ENCODE data around the gene EBF3. TPM values are rescaled to one million over a fixed set of nuclear protein-coding genes. Genes with fewer than 3 reads are reported as not detected.
A peak's percentile ranks its signal among the peaks of the same experiment; 100 is the strongest.

Gene EBF3
- total RNA-seq, 1 donor from 2014 or later: 0.15 TPM

GRCh38 chr10:129908406-129908805 lies 55.7 kb downstream of the EBF3 start:
- Mint-ChIP-seq H3K4me1 (peaks cover 30% of the 10 kb centered on the region), H3K36me3 (no peaks in the 10 kb centered on the region), H3K4me3 (no peak overlapping the region), H3K9me3 (no peaks in the 10 kb centered on the region), H3K27me3 (ENCODE audit: insufficient read depth, low read depth) (peaks cover 2% of the 10 kb centered on the region), H3K27ac (peak overlapping the region; percentile 76)
- no peaks in the 10 kb centered on the region for H3K79me2 ChIP-seq (ENCODE audit: low read depth)
- H3K9me3 ChIP-seq (ENCODE audit: low read depth): no peaks in the 10 kb centered on the region
- H3K27ac ChIP-seq: no peak overlapping the region
- H3K4me1 ChIP-seq: peaks cover 14% of the 10 kb centered on the region
- H3K27me3 ChIP-seq: no peaks in the 10 kb centered on the region
- H4K20me1 ChIP-seq (ENCODE audit: low read depth): no peaks in the 10 kb centered on the region
- no peak overlapping the region for H3K4me2 ChIP-seq
- H2AFZ ChIP-seq (replicated peaks): no peak overlapping the region
- H3F3A ChIP-seq (ENCODE audit: low read depth): no peaks in the 10 kb centered on the region
- no peak overlapping the region for H3K9ac ChIP-seq
- DNase-seq (ENCODE audit: low spot score): no peak
- no peaks in the 10 kb centered on the region for H3K36me3 ChIP-seq
- no peak overlapping the region for H3K4me3 ChIP-seq
- TF ChIP-seq EZH2 (IDR thresholded peaks at IDR 0.05): no peak
- TF ChIP-seq CTCF (IDR thresholded peaks at IDR 0.05): no peak
- TF ChIP-seq EZH2phosphoT487 (IDR thresholded peaks at IDR 0.05): no peak

- no peak overlapping the region for H3K4me2 ChIP-seq
- H3K4me3 ChIP-seq: no peak overlapping the region
- H2AFZ ChIP-seq (replicated peaks): no peak overlapping the region
- H3K36me3 Mint-ChIP-seq: no peaks in the 10 kb centered on the region
- H3K27ac ChIP-seq: no peak overlapping the region
- TF ChIP-seq EZH2 (IDR thresholded peaks at IDR 0.05) (no peak), EZH2phosphoT487 (IDR thresholded peaks at IDR 0.05) (no peak), CTCF (IDR thresholded peaks at IDR 0.05) (no peak)
- H3K36me3 ChIP-seq: no peaks in the 10 kb centered on the region
- no peak overlapping the region for H3K27ac Mint-ChIP-seq
- H3K9me3 Mint-ChIP-seq: no peaks in the 10 kb centered on the region
- H3K27me3 ChIP-seq: no peaks in the 10 kb centered on the region
- no peak overlapping the region for H3K4me3 Mint-ChIP-seq
- no peak for DNase-seq (ENCODE audit: low spot score)
- no peaks in the 10 kb centered on the region for H4K20me1 ChIP-seq (ENCODE audit: low read depth)
- H3K9ac ChIP-seq: no peak overlapping the region
- peaks cover 22% of the 10 kb centered on the region for H3K4me1 Mint-ChIP-seq
- H3F3A ChIP-seq (ENCODE audit: low read depth): no peaks in the 10 kb centered on the region
- H3K4me1 ChIP-seq: peaks cover 10% of the 10 kb centered on the region
- H3K9me3 ChIP-seq (ENCODE audit: low read depth): no peaks in the 10 kb centered on the region
- H3K79me2 ChIP-seq (ENCODE audit: low read depth): no peaks in the 10 kb centered on the region
- H3K27me3 Mint-ChIP-seq (ENCODE audit: insufficient read depth, low read depth): peaks cover 5% of the 10 kb centered on the region
These were observed 58.5 kb downstream of the EBF3 start for GRCh38 chr10:129905553-129905952.

- no peak overlapping the region for H3K4me3 ChIP-seq
- H3K9ac ChIP-seq: no peak overlapping the region
- Mint-ChIP-seq H3K9me3 (no peaks in the 10 kb centered on the region), H3K27me3 (ENCODE audit: insufficient read depth, low read depth) (peaks cover 5% of the 10 kb centered on the region), H3K27ac (no peak overlapping the region), H3K36me3 (no peaks in the 10 kb centered on the region), H3K4me1 (peaks cover 22% of the 10 kb centered on the region), H3K4me3 (peak overlapping the region; percentile 4)
- H3K79me2 ChIP-seq (ENCODE audit: low read depth): no peaks in the 10 kb centered on the region
- H3K27ac ChIP-seq: no peak overlapping the region
- peaks cover 3% of the 10 kb centered on the region for H3K27me3 ChIP-seq
- no peak overlapping the region for H2AFZ ChIP-seq (replicated peaks)
- H4K20me1 ChIP-seq (ENCODE audit: low read depth): no peaks in the 10 kb centered on the region
- no peaks in the 10 kb centered on the region for H3K36me3 ChIP-seq
- H3K4me1 ChIP-seq: peaks cover 10% of the 10 kb centered on the region
- H3F3A ChIP-seq (ENCODE audit: low read depth): no peaks in the 10 kb centered on the region
- DNase-seq (ENCODE audit: low spot score): no peak
- no peaks in the 10 kb centered on the region for H3K9me3 ChIP-seq (ENCODE audit: low read depth)
- no peak overlapping the region for H3K4me2 ChIP-seq
- TF ChIP-seq EZH2 (IDR thresholded peaks at IDR 0.05) (no peak), CTCF (IDR thresholded peaks at IDR 0.05) (no peak), EZH2phosphoT487 (IDR thresholded peaks at IDR 0.05) (no peak)
These were observed 59.8 kb downstream of the EBF3 start for GRCh38 chr10:129904323-129904722.
